Limb (tissue), 2 donors: ENCODE data around the gene LRRC28.
A peak's percentile ranks its signal among the peaks of the same experiment; 100 is the strongest.
"Not testable (repeated sequence)": the region's sequence is repeated elsewhere in the genome, so short reads cannot be mapped to it uniquely, and the experiment has no call there.

Experiments
- DNase-seq, 2 donors: peaks; one replicate each; pipeline ENCODE4 v3.0.0-alpha.2; 2016; ENCODE audit errors: extremely low spot score in 2 of 2

Gene LRRC28

DNA sequence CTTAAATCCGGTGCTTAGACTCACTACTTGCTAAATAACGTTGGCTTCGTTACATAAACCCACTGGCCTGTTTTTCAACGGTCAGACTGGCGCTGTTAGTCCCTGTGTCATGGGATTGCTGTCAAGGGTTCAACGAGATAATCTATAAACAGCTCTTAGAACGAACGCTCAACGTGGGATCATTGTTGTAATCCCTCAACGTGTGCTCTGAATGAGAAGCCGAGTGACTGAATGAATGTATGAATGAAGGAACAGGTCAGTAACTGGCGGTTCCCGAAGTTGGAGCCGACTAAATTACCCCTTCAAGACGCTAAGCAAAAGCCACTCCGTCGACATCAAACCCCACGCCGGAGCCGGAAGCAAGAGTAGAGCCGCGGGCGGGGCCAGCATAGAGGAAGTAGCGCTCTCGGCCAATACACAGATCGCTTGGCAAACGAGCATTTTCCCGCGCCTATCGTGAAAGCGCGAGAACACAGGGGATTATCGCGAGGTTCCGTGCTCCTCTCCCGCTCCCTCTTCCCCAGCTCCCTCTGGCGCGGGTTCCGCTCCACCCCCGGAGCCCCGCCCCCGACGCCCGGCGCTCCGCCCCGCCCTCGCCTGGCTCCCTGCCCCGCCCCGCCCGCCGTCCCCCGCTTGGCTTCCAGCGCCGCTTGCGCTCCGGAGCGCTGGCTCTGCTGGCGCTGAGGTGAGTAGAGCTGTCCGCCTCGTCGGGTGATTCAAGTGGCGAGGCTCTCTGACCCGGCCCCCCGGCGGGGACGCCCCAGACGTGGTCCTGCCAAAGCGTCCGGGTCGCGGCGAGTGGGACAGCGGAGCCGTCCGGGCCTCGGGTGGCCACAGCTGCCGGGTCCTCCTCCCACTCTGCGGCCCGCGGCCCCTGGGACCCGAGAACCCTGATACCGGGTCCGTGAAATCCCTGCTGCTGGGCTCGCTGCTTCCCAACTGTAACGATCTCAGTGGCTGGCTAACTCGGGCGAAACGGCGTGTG lies at the start of gene LRRC28:
Gene LRRC28 (plus strand): TSS at position 625 of the 985 bp plus-strand sequence. CDS start 4,477 bp downstream, outside the sequence.
- peak; percentile 99 for DNase-seq

- no peak for DNase-seq
Observed at GRCh38 chr15:99202176-99202552, 49.1 kb upstream of the LRRC28 start.

GRCh38 chr15:99207672-99208071 lies 43.6 kb upstream of the LRRC28 start:
- no peak for DNase-seq

- no peak for DNase-seq
Observed at GRCh38 chr15:99209326-99209725, 42.0 kb upstream of the LRRC28 start.

- DNase-seq, result no peak
Observed at GRCh38 chr15:99210334-99210733, 40.9 kb upstream of the LRRC28 start.

- DNase-seq, result no peak
Observed at GRCh38 chr15:99211926-99212325, 39.4 kb upstream of the LRRC28 start.

- no peak for DNase-seq
Observed at GRCh38 chr15:99212406-99212805, 38.9 kb upstream of the LRRC28 start.

DNA sequence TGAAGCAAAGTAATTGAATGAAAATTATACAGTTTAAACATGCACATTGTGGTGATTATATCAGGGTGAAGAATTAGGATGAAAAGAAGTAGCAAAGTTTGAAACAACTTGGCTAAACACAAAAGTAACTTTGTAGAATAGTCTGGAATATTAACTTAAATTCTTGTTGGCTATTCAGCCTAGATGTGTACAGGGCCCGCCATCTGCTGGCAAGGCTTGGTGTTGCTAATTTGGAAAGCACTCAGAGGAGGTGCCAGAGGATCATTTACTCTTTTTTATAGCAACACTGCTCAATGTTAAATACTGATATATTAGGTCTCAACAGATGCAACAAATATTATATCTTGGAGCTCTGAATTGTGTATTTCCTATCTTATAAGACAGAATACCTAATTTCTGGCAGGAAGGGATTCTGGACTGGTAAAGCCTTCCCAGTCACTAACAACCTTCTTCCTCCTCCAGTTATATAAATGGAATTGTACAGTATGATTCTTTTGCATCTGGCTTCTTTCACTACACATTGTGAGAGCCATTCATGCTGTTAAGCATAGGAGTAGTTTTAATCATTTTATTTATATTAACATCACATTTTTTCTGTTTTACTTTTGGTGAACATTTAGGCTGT lies 38.0 kb upstream of the LRRC28 start:
- DNase-seq, result peak; percentile 67 to 84

- no peak for DNase-seq
Observed at GRCh38 chr15:99224372-99225214, 26.7 kb upstream of the LRRC28 start.

DNA sequence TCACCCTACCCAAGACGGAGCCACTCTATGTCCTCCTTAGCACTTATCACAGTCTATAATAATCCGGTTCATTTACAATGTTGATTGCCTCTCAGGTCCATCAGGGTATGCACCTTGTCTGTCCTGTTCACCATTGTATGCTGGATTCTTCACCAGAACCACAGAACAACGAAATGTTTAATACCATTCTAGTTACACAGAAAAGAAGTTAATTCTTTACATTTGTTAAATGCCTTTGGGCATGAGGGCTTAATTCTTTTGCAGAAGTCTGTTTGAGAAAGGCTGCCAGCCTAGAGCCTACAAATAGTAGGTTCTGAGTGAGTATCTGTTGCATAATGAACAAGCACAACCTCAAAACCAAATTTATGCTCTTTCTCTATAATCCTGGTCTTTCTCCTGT lies 24.5 kb upstream of the LRRC28 start:
- no peak for DNase-seq

DNA sequence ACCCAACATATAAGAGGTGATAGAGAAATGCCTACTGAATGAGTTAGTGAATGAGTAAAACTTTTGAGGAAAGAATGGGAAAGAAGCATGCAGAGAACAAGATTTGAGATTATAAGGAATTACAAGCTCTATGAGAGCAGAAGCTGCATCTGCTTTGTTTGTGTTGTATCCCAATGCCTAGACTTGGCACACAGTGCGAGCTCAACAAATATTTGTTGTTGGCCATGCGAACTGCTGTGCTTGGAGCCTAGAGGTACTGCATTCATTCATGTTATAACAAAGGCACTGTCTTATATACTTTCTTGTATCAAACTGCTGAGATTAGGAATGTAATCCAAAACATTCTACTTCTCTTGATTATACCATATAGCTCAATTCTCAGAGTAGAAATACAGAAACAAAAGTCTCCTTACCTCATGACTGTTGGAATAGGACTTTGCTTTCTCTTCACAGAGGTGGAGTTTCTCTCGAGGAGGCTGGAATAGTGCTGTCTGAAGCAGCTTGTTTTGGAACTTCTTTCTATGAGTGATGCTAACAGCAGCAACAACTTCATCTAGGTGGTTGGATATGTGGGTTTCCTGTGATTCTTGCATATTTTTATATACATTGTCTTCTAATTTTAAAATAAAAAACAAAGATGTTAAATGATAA lies 23.0 kb upstream of the LRRC28 start:
- DNase-seq, result no peak

DNA sequence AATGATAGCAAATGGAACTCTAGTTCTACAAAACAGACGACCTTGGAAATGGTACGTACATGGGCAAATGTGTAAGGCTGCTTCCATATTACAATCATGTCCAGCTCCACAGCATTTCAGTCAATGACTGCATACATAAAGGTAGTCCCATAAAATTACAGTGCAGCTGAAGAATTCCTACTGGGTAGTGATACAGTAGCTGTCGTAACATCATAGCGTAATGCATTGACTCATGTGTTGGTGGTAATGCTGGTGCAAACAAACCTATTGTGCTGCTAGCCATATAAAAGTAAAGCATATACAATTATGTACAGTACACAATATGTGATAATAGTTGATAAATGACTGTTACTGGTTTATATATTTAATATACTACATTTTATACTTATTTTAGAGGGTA lies 20.4 kb upstream of the LRRC28 start:
- DNase-seq, result no peak

GRCh38 chr15:99232740-99233139 lies 18.5 kb upstream of the LRRC28 start:
- DNase-seq, result no peak

DNA sequence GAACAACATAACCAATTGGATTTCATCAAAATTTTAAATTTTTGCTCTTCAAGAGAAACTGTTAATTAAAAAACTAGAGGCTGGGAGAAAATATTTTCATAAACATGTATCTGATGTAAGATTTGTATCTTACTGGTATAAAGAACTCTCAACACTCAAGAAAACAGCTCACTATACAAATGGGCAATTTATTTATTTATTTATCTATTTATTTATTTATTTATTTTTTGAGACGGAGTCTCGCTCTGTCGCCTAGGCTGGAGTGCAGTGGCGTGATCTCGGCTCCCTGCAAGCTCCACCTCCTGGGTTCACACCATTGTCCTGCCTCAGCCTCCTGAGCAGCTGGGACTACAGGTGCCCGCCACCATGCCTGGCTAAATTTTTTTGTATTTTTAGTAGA lies 17.1 kb upstream of the LRRC28 start:
- DNase-seq, result not testable (repeated sequence)

DNA sequence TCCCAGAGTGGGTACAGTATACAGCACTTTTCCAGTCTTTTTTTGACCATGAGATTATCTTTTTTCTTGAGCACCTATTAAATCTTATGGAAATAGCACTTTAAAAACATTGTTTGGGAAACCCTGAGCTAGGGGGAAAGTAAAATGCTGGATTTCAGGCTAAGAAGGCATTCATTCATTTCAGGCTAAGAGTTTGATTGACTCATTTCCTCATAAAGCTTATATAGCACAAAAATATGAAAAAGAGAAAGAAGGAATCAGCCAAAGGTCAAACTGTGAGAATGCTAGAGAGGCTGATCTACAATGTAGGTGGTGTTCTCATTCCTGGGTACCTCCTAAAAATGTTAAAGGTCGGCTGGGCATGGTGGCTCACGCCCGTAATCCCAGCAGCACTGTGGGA lies 12.4 kb upstream of the LRRC28 start:
- DNase-seq, result no peak

GRCh38 chr15:99239545-99240198 lies 11.6 kb upstream of the LRRC28 start:
- DNase-seq, result no peak

DNA sequence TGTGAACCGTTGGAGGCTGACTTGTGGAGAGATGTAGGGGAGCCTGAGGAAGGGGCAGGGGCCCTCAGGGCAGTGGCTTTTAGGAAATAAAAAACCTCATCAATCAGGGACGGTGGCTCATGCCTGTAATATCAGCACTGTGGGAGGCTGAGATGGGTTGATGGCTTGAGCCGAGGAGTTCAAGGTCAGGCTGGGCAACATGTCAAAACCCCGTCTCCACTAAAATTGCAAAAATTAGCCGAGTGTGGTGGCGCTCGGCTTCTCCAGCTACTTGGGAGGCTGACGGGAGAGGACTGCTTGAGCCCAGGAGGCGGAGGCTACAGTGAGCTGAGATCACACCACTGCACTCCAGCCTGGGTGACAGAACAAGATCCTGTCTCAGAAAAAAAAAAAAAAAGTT lies 9.5 kb upstream of the LRRC28 start:
- no peak for DNase-seq

- no peak for DNase-seq
Observed at GRCh38 chr15:99244306-99244705, 7.0 kb upstream of the LRRC28 start.

- no peak for DNase-seq
Observed at GRCh38 chr15:99247062-99247461, 4.2 kb upstream of the LRRC28 start.

- DNase-seq, result no peak
Observed at GRCh38 chr15:99248000-99248715, 3.1 kb upstream of the LRRC28 start.
